ENCODE measurements around the gene C4orf17. TPM values are rescaled to one million over a fixed set of nuclear protein-coding genes. Genes with fewer than 3 reads are reported as not detected.

C4orf17 gene
- total and polyA plus RNA-seq, 2 of the 8 experiments (the other 6 are each of a cell fraction or from before 2014, with no cell fraction given), result not detected

DNA sequence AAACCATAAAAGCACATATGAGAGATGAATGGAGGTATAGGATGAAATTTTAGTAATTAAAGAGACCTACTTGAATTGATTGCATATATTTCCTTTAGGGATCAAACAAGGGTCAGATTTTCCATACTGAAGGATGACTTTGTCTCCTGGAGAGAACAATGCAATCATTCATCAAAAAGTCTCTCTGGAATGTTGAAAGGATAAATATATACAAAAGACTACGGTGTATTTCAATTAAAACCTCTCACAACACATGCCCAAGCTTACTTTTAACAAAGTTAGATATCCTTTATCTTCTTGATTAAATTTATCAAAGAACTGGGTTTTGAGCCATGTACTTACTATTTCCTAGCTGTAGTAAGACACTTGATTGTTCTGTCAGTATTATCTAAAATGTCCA, 38.9 kb upstream of the C4orf17 start (continued):
- TF ChIP-seq, protein P1, sequence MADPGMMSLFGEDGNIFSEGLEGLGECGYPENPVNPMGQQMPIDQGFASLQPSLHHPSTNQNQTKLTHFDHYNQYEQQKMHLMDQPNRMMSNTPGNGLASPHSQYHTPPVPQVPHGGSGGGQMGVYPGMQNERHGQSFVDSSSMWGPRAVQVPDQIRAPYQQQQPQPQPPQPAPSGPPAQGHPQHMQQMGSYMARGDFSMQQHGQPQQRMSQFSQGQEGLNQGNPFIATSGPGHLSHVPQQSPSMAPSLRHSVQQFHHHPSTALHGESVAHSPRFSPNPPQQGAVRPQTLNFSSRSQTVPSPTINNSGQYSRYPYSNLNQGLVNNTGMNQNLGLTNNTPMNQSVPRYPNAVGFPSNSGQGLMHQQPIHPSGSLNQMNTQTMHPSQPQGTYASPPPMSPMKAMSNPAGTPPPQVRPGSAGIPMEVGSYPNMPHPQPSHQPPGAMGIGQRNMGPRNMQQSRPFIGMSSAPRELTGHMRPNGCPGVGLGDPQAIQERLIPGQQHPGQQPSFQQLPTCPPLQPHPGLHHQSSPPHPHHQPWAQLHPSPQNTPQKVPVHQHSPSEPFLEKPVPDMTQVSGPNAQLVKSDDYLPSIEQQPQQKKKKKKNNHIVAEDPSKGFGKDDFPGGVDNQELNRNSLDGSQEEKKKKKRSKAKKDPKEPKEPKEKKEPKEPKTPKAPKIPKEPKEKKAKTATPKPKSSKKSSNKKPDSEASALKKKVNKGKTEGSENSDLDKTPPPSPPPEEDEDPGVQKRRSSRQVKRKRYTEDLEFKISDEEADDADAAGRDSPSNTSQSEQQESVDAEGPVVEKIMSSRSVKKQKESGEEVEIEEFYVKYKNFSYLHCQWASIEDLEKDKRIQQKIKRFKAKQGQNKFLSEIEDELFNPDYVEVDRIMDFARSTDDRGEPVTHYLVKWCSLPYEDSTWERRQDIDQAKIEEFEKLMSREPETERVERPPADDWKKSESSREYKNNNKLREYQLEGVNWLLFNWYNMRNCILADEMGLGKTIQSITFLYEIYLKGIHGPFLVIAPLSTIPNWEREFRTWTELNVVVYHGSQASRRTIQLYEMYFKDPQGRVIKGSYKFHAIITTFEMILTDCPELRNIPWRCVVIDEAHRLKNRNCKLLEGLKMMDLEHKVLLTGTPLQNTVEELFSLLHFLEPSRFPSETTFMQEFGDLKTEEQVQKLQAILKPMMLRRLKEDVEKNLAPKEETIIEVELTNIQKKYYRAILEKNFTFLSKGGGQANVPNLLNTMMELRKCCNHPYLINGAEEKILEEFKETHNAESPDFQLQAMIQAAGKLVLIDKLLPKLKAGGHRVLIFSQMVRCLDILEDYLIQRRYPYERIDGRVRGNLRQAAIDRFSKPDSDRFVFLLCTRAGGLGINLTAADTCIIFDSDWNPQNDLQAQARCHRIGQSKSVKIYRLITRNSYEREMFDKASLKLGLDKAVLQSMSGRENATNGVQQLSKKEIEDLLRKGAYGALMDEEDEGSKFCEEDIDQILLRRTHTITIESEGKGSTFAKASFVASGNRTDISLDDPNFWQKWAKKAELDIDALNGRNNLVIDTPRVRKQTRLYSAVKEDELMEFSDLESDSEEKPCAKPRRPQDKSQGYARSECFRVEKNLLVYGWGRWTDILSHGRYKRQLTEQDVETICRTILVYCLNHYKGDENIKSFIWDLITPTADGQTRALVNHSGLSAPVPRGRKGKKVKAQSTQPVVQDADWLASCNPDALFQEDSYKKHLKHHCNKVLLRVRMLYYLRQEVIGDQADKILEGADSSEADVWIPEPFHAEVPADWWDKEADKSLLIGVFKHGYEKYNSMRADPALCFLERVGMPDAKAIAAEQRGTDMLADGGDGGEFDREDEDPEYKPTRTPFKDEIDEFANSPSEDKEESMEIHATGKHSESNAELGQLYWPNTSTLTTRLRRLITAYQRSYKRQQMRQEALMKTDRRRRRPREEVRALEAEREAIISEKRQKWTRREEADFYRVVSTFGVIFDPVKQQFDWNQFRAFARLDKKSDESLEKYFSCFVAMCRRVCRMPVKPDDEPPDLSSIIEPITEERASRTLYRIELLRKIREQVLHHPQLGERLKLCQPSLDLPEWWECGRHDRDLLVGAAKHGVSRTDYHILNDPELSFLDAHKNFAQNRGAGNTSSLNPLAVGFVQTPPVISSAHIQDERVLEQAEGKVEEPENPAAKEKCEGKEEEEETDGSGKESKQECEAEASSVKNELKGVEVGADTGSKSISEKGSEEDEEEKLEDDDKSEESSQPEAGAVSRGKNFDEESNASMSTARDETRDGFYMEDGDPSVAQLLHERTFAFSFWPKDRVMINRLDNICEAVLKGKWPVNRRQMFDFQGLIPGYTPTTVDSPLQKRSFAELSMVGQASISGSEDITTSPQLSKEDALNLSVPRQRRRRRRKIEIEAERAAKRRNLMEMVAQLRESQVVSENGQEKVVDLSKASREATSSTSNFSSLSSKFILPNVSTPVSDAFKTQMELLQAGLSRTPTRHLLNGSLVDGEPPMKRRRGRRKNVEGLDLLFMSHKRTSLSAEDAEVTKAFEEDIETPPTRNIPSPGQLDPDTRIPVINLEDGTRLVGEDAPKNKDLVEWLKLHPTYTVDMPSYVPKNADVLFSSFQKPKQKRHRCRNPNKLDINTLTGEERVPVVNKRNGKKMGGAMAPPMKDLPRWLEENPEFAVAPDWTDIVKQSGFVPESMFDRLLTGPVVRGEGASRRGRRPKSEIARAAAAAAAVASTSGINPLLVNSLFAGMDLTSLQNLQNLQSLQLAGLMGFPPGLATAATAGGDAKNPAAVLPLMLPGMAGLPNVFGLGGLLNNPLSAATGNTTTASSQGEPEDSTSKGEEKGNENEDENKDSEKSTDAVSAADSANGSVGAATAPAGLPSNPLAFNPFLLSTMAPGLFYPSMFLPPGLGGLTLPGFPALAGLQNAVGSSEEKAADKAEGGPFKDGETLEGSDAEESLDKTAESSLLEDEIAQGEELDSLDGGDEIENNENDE (IDR thresholded peaks at IDR 0.05; ENCODE audit: insufficient replicate concordance, low read length), result no peak
- TF ChIP-seq HDAC2 (IDR thresholded peaks at IDR 0.05; ENCODE audit: borderline replicate concordance in 1 of 2, low read depth in 2 of 2, low read length in 2 of 2) (no peak), RBBP5 (IDR thresholded peaks at IDR 0.05; ENCODE audit: borderline replicate concordance, low read depth, low read length) (no peak), SP1 (IDR thresholded peaks at IDR 0.05; ENCODE audit: low read depth, low read length) (no peak), EGR1 (IDR thresholded peaks at IDR 0.05; ENCODE audit: borderline replicate concordance, low read depth, low read length) (no peak), RXRA (IDR thresholded peaks at IDR 0.05; ENCODE audit: insufficient read depth, low read depth, low read length) (no peak), TAF7 (optimal IDR thresholded peaks at IDR 0.05; ENCODE audit: borderline replicate concordance, low read depth, low read length) (no peak), SIN3A (conservative IDR thresholded peaks at IDR 0.05 in 1 of 2, IDR thresholded peaks at IDR 0.05 in 1 of 2; ENCODE audit: low read depth in 1 of 2, low read length in 2 of 2) (no peak)

Measured in H1 (cell line).